Liver (tissue), 3 donors: ENCODE data around the gene C10orf105.

Experiments used
- ATF3 ChIP-seq: IDR thresholded peaks from 2 replicates; pipeline ENCODE4 v1.6.1; 2016; ENCODE audit warnings: antibody characterized with exemption
- CTCF ChIP-seq: fragments of 150-350 bp; IDR thresholded peaks from 2 replicates; pipeline ENCODE4 v1.5.1; 2017; ENCODE audit warnings: improper control_type of control experiment, low read depth, low read length; ENCODE audit not compliant: missing input control
- FOXA1 ChIP-seq: IDR thresholded peaks from 2 replicates; pipeline ENCODE4 v1.6.1; 2016; ENCODE audit warnings: antibody characterized with exemption
- GABPA ChIP-seq, 2 donors: IDR thresholded peaks in 1 of 2; conservative IDR thresholded peaks in 1 of 2; 2 replicates each; pipeline ENCODE4 v1.6.1; 2016; ENCODE audit warnings: antibody characterized with exemption in 2 of 2, mild to moderate bottlenecking in 1 of 2, moderate library complexity in 1 of 2
- NR2F2 ChIP-seq: IDR thresholded peaks from 2 replicates; pipeline ENCODE4 v1.6.1; 2016; ENCODE audit warnings: antibody characterized with exemption
- REST ChIP-seq: IDR thresholded peaks from 2 replicates; pipeline ENCODE4 v1.6.1; 2016; ENCODE audit warnings: antibody characterized with exemption, mild to moderate bottlenecking
- RXRA ChIP-seq, 2 donors: IDR thresholded peaks; 2 replicates each; pipeline ENCODE4 v1.6.1; 2017 to 2018; ENCODE audit warnings: antibody characterized with exemption in 2 of 2, mild to moderate bottlenecking in 1 of 2
- SP1 ChIP-seq: IDR thresholded peaks from 2 replicates; pipeline ENCODE4 v1.6.1; 2018; ENCODE audit warnings: antibody characterized with exemption, mild to moderate bottlenecking
- TAF1 ChIP-seq: conservative IDR thresholded peaks from 2 replicates; pipeline ENCODE4 v1.6.1; 2016; ENCODE audit warnings: antibody characterized with exemption, mild to moderate bottlenecking
- YY1 ChIP-seq: IDR thresholded peaks from 2 replicates; pipeline ENCODE4 v1.6.1; 2016; ENCODE audit warnings: antibody characterized with exemption, mild to moderate bottlenecking
- donor health status: healthy.
- donor health status: healthy.

GRCh38 chr10:71749396-71749795, 29.8 kb upstream of the C10orf105 start:
- TF ChIP-seq REST, result no peak
- no peak for TF ChIP-seq SP1
- TF ChIP-seq ATF3, result no peak
- no peak for TF ChIP-seq CTCF
- TF ChIP-seq YY1, result no peak
- no peak for TF ChIP-seq GABPA (IDR thresholded peaks at IDR 0.05 in 1 of 2, conservative IDR thresholded peaks at IDR 0.05 in 1 of 2)
- TF ChIP-seq TAF1, result no peak
- TF ChIP-seq FOXA1, result no peak
- no peak for TF ChIP-seq RXRA (IDR thresholded peaks at IDR 0.05)
- TF ChIP-seq NR2F2, result no peak
